Activated naive CD8-positive, alpha-beta T cell treated with anti-CD3 and anti-CD28 coated beads, Interleukin-2, amount 10 ng/mL, durations not matched to agents 7 days and 5 days (primary cell): Measurements from ENCODE around the gene NKAIN2. TPM values are rescaled to one million over a fixed set of nuclear protein-coding genes. Genes with fewer than 3 reads are reported as not detected.
"Not testable (repeated sequence)": the region's sequence is repeated elsewhere in the genome, so short reads cannot be mapped to it uniquely, and the experiment has no call there.

Experiments
- ATAC-seq: fragments of 150-1000 bp; cut with Tn5 transposase; one replicate; pipeline ENCODE4 v1.10.0; 2021; ENCODE audit warnings: low read depth, moderate library complexity
- POLR2A ChIA-PET: fragments of 350-600 bp; sonication (Branson Sonifier 250); formaldehyde crosslinking; loops from one replicate; lab custom pipeline; 2021; ENCODE audit warnings: antibody characterized with exemption; lab: Charles Lee
- DNase-seq: peaks from one replicate; pipeline ENCODE4 v3.0.0; 2021
- H3K27ac Mint-ChIP-seq: one replicate; pipeline ENCODE4 v1.8.0; 2022; ENCODE audit warnings: mild to moderate bottlenecking, mixed read lengths
- H3K27me3 Mint-ChIP-seq: one replicate; pipeline ENCODE4 v1.8.0; 2022; ENCODE audit warnings: mild to moderate bottlenecking, moderate library complexity, mixed read lengths
- H3K36me3 Mint-ChIP-seq: one replicate; pipeline ENCODE4 v1.8.0; 2021; ENCODE audit warnings: mild to moderate bottlenecking, mixed read lengths
- H3K4me1 Mint-ChIP-seq: one replicate; pipeline ENCODE4 v1.8.0; 2021; ENCODE audit warnings: mixed read lengths
- H3K4me3 Mint-ChIP-seq: one replicate; pipeline ENCODE4 v1.8.0; 2022; ENCODE audit warnings: mild to moderate bottlenecking, moderate library complexity, mixed read lengths
- H3K9me3 Mint-ChIP-seq: one replicate; pipeline ENCODE4 v1.8.0; 2021; ENCODE audit warnings: mixed read lengths
- total RNA-seq, 2 experiments: library from RNA; stranded (reverse); gene quantifications; one replicate each; pipeline ENCODE4 v1.2.3, GENCODE V29; 2021

Gene NKAIN2
- total RNA-seq, 2 experiments from 2014 or later, result not detected

DNA sequence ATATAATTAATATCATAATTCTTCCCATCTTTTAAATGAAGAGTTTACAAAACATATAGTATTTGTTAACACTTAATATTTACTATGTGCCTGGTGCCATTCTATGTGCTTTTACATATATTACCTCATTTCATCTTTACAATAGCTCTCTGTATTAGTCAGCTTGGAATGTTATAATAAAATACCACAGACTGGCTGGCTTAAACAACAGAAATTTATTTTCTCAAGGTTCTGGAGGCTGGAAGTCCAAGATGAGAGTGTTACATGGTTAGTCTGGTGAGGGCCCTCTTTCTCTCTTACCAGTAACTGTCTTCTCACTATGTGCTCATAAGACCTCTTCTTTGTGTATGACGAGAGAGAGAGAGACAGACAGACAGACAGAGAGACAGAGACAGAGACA, 110.2 kb downstream of the NKAIN2 start:
- no peaks in the 10 kb centered on the region for H3K27me3 Mint-ChIP-seq
- ATAC-seq, result no peak

DNA sequence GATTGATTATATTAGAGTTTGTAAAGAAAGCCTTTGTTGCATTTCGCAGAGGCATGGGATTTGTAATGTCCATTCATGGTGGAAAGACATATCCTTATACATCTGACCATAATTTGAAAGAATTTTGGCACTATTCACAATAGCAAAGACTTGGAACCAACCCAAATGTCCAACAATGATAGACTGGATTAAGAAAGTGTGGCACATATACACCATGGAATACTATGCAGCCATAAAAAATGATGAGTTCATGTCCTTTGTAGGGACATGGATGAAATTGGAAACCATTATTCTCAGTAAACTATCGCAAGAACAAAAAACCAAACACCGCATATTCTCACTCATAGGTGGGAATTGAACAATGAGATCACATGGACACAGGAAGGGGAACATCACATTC, 119.7 kb downstream of the NKAIN2 start:
- H3K4me3 Mint-ChIP-seq, POLR2A ChIA-PET, ATAC-seq, H3K27ac Mint-ChIP-seq, H3K27me3 Mint-ChIP-seq, H3K4me1 Mint-ChIP-seq, H3K36me3 Mint-ChIP-seq, DNase-seq, H3K9me3 Mint-ChIP-seq: not testable (repeated sequence)

More for the DNA sequence above, 110.2 kb downstream of the NKAIN2 start:
- Mint-ChIP-seq H3K36me3 (no peaks in the 10 kb centered on the region), H3K4me1 (no peaks in the 10 kb centered on the region), H3K27ac (no peak overlapping the region), H3K4me3 (no peak overlapping the region), H3K9me3 (no peaks in the 10 kb centered on the region)
- POLR2A ChIA-PET, result no interaction called here
- no peak for DNase-seq

DNA sequence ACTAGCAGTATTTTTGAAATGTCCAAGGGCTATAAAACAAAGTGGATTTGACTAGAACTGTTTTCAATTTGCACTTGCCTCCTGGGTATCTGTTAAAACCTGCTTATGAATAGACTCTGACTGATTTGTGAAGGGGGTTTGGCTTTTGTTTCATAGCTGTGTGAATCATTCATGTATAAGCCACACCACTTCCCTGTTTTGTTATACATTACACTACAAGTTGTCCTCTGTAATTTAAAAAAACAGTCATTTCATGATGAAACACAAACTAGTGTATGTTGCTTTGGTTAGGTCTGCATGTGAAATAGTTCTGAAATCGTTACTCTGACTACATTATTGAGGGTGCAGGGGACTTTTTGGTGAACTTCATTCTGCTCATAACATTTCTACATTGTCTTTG, 121.7 kb downstream of the NKAIN2 start:
- H3K36me3 Mint-ChIP-seq, result no peaks in the 10 kb centered on the region
- no peaks in the 10 kb centered on the region for H3K4me1 Mint-ChIP-seq
- ATAC-seq (no peak), DNase-seq (no peak)
- no peak overlapping the region for H3K27ac Mint-ChIP-seq
- H3K4me3 Mint-ChIP-seq, result no peak overlapping the region
- H3K27me3 Mint-ChIP-seq, result no peaks in the 10 kb centered on the region
- POLR2A ChIA-PET, result no interaction called here
- no peaks in the 10 kb centered on the region for H3K9me3 Mint-ChIP-seq

DNA sequence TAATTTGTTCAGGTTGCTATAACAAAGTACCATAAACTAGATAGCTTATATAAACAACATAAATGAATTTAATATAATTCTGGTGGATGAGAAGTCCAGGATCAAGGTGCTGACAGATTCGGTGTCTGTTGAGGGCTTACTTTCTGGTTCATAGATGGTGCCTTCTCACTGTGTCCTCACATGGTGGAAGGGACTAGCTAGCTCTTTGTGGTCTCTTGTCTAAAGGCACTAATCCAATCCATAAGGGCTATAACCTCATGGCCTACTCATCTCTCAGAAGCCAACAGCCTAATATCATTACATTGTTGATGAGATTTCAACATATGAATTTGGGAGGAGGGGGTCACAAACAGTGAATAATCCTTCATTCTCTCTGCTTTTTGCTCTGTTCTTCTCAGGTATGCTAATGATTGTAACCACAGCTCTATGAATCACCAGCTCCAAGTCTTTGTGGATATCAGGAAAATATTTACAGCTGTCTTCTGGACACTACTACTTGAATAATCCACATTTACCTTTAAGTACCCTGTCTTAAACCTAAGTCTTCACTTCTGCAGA, 122.3 kb downstream of the NKAIN2 start:
- H3K4me3 Mint-ChIP-seq, result no peak overlapping the region
- DNase-seq (no peak), ATAC-seq (no peak)
- H3K27me3 Mint-ChIP-seq, result no peaks in the 10 kb centered on the region
- POLR2A ChIA-PET, result no interaction called here
- no peaks in the 10 kb centered on the region for H3K36me3 Mint-ChIP-seq
- no peaks in the 10 kb centered on the region for H3K9me3 Mint-ChIP-seq
- H3K4me1 Mint-ChIP-seq, result no peaks in the 10 kb centered on the region
- H3K27ac Mint-ChIP-seq, result no peak overlapping the region

DNA sequence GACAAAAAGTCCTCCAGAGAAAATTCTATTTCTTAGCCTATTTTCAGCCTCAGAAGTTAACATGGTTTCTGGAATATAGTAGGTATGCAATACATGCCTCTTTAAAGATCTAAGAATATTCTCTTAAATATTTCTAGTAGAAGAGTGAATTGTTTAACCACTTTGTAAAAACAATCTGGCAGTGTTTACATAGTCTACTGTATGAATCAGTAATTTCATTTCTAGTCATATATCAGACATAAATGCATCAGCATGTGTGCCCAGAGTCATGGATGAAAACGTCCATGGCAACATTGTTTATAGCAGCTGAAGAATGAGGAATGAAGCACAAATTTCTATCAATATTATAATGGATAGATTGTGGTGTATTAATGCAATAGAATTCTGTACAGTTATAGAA, 124.9 kb downstream of the NKAIN2 start:
- POLR2A ChIA-PET, result no interaction called here
- no peak overlapping the region for H3K27ac Mint-ChIP-seq
- no peak overlapping the region for H3K4me3 Mint-ChIP-seq
- H3K27me3 Mint-ChIP-seq, result no peaks in the 10 kb centered on the region
- no peak for DNase-seq
- no peak for ATAC-seq
- H3K36me3 Mint-ChIP-seq, result no peaks in the 10 kb centered on the region
- H3K4me1 Mint-ChIP-seq, result no peaks in the 10 kb centered on the region
- no peaks in the 10 kb centered on the region for H3K9me3 Mint-ChIP-seq

DNA sequence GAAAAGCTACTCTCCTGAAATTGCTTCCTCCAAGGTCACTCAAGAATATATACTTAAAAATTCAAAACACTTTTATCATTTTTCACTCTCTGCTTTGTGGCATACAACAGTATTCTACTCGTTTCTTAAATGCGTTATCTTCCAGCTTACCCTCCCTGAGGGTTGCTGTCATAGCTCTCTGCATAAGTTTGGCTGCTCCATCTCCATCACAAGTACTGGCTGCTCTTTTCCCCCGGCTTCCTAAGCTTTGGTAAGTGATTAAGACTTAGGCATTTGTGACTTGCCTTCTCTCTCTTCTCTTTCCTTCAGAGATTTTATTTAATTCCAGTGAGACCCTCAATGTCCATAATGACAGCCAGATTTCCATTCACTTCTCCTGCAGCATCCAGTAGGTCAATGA, 128.3 kb downstream of the NKAIN2 start:
- Mint-ChIP-seq H3K36me3 (no peaks in the 10 kb centered on the region), H3K4me3 (no peak overlapping the region), H3K4me1 (no peaks in the 10 kb centered on the region), H3K27me3 (no peaks in the 10 kb centered on the region), H3K27ac (no peak overlapping the region), H3K9me3 (no peaks in the 10 kb centered on the region)
- POLR2A ChIA-PET, result no interaction called here
- no peak for DNase-seq
- no peak for ATAC-seq

DNA sequence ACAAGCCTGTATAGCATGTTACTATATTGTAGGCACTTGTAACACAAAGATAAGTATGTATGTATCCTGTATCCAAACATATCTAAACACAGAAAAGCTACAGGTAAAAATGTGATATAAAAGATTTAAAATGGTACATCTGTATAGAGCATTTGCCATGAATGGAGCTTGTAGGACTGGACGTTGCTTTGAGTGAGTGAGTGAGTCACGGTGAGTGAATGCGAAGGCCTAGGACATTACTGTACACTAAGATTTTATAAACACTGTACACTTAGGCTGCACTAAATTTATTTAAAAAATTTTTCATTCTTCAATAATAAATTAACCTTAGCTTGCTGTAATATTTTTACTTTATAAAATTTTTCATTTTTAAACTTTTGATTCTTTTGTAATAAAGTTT, 136.9 kb downstream of the NKAIN2 start:
- ATAC-seq (no peak), DNase-seq (no peak)
- POLR2A ChIA-PET, result no interaction called here

DNA sequence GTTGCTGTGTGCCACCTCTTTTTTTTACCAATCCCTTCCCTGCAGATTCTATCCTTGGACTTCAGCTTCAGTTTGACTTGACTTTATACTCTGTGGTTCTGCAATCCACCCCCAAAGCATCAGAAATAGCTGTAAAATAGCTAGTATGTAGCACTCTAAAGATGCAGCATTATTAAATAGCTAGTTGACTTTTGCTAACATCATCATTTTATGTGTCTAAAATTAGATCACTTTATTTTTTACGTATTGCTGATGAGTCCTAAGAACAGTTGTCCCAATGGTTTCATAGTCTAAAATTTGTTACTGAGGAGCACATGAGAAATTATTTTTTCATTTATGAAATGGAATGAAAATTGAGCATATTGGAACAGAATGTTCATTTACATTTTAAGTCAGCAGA, 138.2 kb downstream of the NKAIN2 start:
- ATAC-seq, result no peak
- H3K4me3 Mint-ChIP-seq, result no peak overlapping the region

More for the DNA sequence above, 136.9 kb downstream of the NKAIN2 start:
- Mint-ChIP-seq H3K9me3 (no peaks in the 10 kb centered on the region), H3K4me1 (no peaks in the 10 kb centered on the region), H3K36me3 (no peaks in the 10 kb centered on the region), H3K27ac (no peak overlapping the region), H3K27me3 (no peaks in the 10 kb centered on the region), H3K4me3 (no peak overlapping the region)

DNA sequence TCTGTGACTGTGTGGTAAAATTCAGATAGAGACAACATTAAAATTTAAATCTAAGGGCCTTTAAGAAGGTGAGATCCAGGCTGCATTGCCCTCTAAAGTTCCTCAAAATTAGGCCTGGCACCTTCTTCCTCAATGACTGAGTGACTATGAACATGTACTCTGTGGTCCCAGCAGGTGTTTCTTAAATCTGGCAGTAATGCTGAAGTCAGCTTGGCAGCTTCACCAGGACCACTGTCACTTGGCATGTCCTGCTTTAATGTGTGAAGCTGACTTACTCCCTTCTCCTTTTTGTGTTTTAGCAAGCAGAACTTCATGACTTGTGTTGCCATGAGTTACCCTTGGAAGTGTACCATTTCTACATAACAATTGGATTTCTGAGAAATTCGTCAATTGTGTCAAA, 141.7 kb downstream of the NKAIN2 start:
- Mint-ChIP-seq H3K27ac (no peak overlapping the region), H3K9me3 (no peaks in the 10 kb centered on the region), H3K27me3 (no peaks in the 10 kb centered on the region), H3K4me1 (no peaks in the 10 kb centered on the region), H3K4me3 (no peak overlapping the region), H3K36me3 (no peaks in the 10 kb centered on the region)
- ATAC-seq (no peak), DNase-seq (no peak)
- POLR2A ChIA-PET, result no interaction called here

More for the DNA sequence above, 138.2 kb downstream of the NKAIN2 start:
- Mint-ChIP-seq H3K27ac (no peak overlapping the region), H3K9me3 (no peaks in the 10 kb centered on the region), H3K4me1 (no peaks in the 10 kb centered on the region), H3K36me3 (no peaks in the 10 kb centered on the region), H3K27me3 (no peaks in the 10 kb centered on the region)
- no peak for DNase-seq
- POLR2A ChIA-PET, result no interaction called here

DNA sequence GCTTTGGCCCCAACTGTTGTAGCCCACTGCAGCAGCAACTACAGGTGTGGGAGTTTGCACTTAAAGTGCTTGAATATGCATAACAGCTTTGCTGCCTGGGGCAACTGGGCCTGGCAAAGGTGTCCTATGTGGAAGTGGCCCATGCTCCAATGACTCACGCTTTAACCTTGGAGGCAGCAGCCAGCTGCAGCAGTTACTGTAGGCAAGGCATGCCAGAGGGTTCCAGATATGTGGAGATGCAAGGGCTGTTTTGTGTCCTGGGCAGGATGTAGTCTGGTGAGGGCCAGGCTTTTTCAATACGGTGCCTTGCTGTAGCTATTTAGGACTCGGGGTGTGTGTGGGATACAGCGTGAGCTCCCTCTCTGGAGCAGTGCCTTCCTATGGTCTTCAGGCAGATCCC, 150.3 kb downstream of the NKAIN2 start:
- peaks cover 1% of the 10 kb centered on the region for H3K9me3 Mint-ChIP-seq
- no peak overlapping the region for H3K27ac Mint-ChIP-seq
- H3K27me3 Mint-ChIP-seq, result no peaks in the 10 kb centered on the region
- POLR2A ChIA-PET, result no interaction called here
- DNase-seq (no peak), ATAC-seq (no peak)
- H3K4me1 Mint-ChIP-seq, result no peaks in the 10 kb centered on the region
- H3K4me3 Mint-ChIP-seq, result no peak overlapping the region
- no peaks in the 10 kb centered on the region for H3K36me3 Mint-ChIP-seq

DNA sequence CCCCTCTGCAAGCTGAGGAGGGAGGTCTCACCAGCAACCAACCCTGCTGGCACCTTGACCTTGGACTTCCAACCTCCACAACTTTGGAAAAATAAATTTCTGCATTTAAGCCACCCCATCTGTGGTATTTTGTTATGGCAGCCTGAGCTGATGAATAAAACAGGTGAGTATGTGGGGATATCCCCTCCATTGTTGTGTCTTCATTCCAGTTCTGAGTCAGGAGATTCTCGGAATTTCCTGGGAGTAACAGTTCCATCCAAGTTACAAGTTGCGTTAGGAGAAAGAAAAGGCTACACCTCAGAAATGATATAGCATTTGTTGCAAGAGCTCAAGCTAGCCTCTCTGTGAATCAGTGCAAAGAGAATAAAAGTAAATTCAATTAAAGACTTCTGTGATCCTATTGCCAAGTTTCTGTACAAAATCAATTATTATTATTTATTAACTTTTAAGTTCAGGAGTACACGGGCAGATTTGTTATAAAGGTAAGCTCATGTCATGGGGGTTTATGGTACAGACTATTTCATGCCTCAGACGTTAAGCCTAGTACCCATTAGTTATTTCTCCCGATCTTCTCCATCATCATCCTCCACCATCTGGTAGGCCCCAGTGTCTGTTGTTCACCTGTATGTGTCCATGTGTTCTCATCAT, 153.0 kb downstream of the NKAIN2 start:
- no peak for ATAC-seq
- H3K9me3 Mint-ChIP-seq, result peaks cover 1% of the 10 kb centered on the region
- H3K4me1 Mint-ChIP-seq, result no peaks in the 10 kb centered on the region
- H3K36me3 Mint-ChIP-seq, result no peaks in the 10 kb centered on the region
- no peak for DNase-seq
- no peak overlapping the region for H3K27ac Mint-ChIP-seq
- POLR2A ChIA-PET, result no interaction called here
- no peaks in the 10 kb centered on the region for H3K27me3 Mint-ChIP-seq
- no peak overlapping the region for H3K4me3 Mint-ChIP-seq

DNA sequence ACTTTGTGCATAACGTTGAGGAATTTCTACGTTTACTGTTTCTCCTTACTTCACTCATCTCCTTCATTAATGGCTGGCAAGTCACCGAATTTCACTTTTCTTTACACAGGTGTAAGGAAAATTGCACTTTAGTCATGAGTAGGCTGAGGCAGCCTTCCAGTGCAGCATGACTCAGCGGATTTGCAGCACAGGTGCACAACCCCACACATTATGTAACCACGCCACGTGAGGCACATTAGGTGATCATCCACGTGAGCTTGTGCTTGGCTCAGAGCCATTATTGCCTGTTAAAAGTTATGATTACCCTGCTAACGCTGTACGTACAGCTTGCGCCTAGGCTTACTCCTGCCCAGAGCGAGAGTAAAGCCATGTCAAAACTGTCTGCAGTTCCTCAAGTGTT, 158.8 kb downstream of the NKAIN2 start:
- DNase-seq, result no peak
- Mint-ChIP-seq H3K4me1 (no peaks in the 10 kb centered on the region), H3K4me3 (no peak overlapping the region), H3K27ac (no peak overlapping the region), H3K36me3 (no peaks in the 10 kb centered on the region), H3K27me3 (no peaks in the 10 kb centered on the region), H3K9me3 (no peaks in the 10 kb centered on the region)
- no peak for ATAC-seq
- POLR2A ChIA-PET, result no interaction called here

DNA sequence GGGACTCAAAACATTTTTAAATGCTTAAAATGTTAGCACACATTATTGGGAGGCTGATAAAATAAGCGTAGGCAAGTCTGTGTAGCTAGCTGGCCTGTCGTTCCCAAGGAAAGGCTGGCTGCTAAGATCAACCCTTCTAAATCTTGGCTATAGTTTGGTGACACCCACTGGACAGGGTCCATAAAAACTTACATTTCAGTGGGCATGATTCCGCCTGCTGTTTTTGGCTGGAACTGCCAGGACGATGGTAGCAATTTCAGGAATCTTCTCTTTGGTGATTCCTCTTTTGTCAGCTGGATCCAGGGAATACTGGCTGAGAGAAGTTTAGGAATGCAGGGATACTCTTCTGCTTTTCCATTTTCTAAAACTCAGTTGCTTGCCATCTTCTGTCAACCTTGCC, 162.2 kb downstream of the NKAIN2 start:
- H3K27ac Mint-ChIP-seq, result no peak overlapping the region
- no peak for DNase-seq
- H3K27me3 Mint-ChIP-seq, result no peaks in the 10 kb centered on the region
- H3K9me3 Mint-ChIP-seq, result no peaks in the 10 kb centered on the region
- H3K36me3 Mint-ChIP-seq, result no peaks in the 10 kb centered on the region
- ATAC-seq, result no peak
- H3K4me3 Mint-ChIP-seq, result no peak overlapping the region
- POLR2A ChIA-PET, result no interaction called here
- no peaks in the 10 kb centered on the region for H3K4me1 Mint-ChIP-seq

DNA sequence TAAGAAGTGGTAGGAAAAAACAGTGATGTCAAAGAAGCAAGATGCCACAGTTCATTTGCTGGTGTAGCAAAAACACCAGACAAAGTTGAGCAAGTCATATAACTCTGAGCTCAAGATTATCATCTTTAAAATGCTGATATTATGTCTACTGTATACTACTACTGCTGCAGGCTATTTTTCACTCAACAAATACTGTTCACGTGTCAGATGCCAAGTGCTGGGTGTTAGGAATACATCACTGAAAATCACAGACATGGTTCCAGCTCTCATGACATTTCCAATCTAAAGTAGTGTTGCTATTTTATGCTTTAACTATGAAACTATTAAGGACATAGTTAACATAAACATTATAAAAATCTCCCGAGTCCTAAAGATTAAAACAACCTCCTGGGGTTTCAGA, 163.0 kb downstream of the NKAIN2 start:
- no peaks in the 10 kb centered on the region for H3K4me1 Mint-ChIP-seq
- ATAC-seq, result no peak
- POLR2A ChIA-PET, result no interaction called here
- DNase-seq, result no peak
- H3K4me3 Mint-ChIP-seq, result no peak overlapping the region
- H3K9me3 Mint-ChIP-seq, result no peaks in the 10 kb centered on the region
- H3K36me3 Mint-ChIP-seq, result no peaks in the 10 kb centered on the region
- H3K27ac Mint-ChIP-seq, result no peak overlapping the region
- no peaks in the 10 kb centered on the region for H3K27me3 Mint-ChIP-seq
